HG03135 (cell line): ENCODE data around the gene GOLGA2.
"Not testable (repeated sequence)": the region's sequence is repeated elsewhere in the genome, so short reads cannot be mapped to it uniquely, and the experiment has no call there.

Experiments used
- ATAC-seq: cut with Tn5 transposase; IDR thresholded peaks from one replicate; pipeline ENCODE4 v1.9.1; 2021; ENCODE audit warnings: mild to moderate bottlenecking, moderate library complexity; ENCODE audit not compliant: unreplicated experiment

The GOLGA2 gene

GRCh38 chr9:128243215-128244018, 32.4 kb downstream of the GOLGA2 start:
- no peak for ATAC-seq

DNA sequence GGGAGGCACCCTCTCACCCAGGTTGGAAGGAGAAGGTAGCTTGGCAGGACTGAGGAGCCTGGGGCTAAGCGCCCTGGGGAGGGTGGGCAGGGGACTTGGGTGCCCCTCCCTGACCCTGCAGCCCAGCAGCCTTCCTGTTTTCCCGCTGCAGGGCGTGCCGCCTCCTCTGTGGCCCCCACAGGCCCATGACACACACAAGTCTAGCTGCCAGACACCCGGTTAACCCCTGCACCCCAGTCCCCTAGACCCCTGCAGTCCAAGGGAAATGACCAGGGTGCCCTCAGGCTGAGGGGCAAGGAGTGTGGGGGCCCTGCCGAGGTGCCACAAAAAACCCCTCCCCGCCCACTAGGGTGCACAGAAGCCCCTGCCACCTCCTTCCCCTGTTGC, 33.0 kb downstream of the GOLGA2 start:
- ATAC-seq: no peak

DNA sequence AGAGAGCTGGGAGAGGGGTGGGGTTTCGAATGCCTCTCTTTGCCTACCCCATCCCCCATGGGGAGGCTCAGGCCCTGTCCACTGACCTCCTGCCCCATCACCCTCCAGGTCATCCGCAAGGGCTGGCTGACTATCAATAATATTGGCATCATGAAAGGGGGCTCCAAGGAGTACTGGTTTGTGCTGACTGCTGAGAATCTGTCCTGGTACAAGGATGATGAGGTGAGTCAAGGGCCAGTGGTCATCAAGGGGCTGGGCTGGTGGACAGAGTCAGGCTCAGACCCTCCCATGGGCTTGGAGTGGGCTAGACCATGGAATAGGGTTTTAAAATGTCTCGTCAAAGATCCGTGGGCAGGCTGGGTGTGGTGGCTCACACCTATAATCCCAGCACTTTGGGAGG, 33.7 kb downstream of the GOLGA2 start:
- ATAC-seq: no peak

DNA sequence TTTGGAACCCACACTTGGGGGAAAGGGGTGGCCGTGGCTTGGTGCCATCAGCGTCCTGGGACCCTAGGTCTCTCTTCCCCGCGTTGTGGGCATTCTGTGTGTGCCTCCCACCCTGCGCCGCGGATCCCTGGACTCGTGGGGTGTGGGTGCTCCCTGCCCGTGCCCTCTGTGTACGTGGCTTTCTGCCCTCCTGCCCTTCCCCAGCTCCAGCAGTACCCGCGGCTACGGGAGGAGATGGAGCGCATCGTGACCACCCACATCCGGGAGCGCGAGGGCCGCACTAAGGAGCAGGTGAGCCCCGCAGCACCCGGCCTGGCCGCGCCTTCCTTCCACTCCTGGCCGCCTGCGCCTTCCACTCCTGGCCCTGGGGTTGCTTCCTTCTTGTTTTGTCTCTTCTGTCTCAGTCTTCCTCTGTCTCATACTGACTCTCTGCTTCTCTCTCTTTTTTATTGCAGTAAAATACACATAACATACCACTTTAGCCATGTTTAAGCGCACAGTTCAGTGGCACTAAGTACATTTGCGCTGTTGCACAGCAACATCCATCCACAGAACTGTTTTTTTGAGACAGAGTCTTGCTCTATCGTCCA, 41.9 kb downstream of the GOLGA2 start:
- ATAC-seq: no peak

DNA sequence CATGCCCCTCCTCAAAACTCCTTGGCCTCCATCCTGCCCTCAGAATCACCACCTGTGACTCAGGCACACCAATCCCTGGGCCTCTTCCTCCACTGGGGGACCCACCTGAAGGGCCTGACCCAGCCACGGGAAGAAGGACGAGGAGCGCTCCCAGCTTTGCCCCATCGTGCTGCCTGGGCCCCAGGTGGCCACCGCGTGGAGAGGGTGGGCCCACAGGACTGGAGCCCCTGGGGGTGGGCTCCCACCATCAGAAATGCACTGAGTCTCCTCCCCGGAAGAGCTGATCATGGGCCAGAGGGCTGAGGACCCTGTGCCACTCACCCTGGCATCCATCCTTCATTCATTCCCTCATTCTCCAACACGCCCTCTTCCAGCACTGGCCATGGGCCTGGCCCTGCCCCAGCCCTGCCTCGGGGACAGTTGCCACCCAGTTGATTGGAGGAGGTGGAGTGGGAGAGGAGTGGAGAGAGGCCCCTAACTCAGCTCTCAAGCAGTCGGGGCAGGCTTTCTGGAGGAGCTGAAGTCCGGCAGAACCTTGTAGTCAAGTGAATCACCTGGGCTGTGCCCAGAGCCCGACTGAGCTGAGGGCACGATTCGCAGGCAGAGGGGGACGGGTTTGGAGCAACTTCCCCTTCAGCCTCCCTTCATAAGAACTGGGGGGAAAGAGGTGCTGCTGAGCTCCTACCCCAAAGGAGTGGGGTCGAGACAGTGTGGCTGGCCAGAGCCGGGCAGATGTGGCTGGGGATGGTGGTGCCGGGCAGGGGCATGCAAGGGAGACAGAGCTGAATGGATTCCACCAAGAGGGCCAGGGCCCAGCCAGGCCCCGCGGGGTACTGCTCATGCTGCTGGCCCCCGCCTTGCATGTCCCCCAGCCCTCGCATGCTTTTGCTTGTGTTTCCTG, 43.0 kb downstream of the GOLGA2 start:
- ATAC-seq: no peak

DNA sequence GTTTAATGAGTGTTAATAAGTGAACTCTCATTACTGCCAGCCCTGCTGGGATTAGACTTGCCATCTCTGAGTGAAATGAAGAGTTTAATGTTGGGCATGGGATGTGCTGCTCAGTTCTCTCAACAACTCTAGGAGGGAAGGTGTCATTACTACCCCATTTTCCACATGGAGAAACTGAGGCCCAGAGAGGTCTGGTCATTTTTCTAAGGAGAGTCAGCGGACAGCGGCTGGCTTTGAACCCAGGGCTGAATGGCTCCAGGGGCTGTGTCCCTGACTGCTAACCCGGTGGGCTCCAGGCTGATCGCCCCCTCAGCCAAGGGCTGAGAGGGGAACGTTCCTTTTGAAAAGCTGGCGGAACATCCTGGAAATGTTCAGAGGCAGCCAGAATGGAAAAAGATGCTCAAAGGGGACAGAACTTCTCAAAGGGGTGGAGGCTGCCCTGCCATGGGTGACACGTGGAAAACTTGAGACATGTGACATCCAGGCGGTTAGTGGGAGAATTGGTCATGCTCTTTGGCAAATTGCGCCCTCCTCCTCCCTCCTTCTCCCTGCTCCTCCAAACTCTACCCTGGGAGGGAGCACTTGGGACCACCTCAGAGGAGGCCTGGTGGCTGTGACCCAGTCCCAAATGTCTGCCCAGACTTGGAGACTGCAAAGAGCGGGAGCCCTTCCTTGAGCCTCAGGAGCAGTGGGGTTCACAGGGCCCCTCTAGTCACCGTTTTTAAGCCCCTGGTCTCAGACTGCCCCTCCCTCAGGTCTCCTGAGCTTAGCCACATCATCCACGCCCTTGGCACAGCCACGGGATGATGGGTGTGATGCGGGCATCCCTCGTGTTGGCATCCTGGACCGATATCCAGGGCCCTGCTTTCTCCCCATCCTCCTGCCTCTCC, 43.9 kb downstream of the GOLGA2 start:
- ATAC-seq: no peak

- ATAC-seq: not testable (repeated sequence)
Measured at GRCh38 chr9:128230897-128231296, 44.9 kb downstream of the GOLGA2 start.

GRCh38 chr9:128226412-128226801, 49.4 kb downstream of the GOLGA2 start:
- no peak for ATAC-seq

DNA sequence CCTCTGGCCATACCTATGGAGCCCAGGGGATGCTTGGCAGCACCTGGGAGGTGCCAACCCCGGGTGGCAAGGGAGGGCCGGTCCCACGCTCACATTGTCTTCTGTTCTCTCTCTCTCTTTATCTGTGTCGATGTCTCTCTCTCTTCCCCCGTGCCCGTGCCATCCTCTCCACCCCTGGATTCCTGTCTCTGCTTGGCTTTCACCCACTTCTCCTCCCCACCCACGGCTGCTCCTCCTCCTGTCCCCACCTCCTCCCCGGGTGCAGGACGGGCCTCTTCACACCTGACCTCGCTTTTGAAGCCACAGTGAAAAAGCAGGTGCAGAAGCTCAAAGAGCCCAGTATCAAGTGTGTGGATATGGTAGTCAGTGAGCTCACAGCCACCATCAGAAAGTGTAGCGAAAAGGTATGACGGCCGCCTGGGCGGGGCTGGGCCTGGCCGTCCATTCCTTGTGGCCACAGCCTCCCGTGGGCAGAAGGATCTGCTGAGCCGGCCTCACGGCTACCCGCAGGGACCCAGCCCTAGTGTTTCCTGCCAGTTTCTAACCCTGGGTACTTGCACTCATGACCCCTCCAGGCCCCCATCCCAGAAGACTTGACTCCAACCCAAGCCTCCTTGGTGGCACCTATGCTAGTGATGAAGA, 49.9 kb downstream of the GOLGA2 start:
- no peak for ATAC-seq

GRCh38 chr9:128224877-128225276, 50.9 kb downstream of the GOLGA2 start:
- no peak for ATAC-seq

GRCh38 chr9:128222880-128223670, 52.7 kb downstream of the GOLGA2 start:
- ATAC-seq: no peak

DNA sequence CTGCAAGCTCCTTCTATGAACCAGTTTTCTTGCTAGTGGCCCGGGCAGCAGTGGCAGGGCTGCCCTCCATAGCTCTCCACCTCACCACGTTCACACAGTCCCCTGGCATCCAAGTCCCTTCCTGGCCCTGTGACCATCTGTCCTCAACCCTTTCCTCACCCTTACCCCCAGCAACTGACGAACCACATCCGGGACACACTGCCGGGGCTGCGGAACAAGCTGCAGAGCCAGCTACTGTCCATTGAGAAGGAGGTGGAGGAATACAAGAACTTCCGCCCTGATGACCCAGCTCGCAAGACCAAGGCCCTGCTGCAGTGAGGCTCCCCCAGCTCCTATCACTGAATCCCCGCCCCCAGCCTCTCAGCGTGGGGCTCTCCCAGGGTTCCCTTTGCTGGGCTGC, 53.8 kb downstream of the GOLGA2 start:
- no peak for ATAC-seq

DNA sequence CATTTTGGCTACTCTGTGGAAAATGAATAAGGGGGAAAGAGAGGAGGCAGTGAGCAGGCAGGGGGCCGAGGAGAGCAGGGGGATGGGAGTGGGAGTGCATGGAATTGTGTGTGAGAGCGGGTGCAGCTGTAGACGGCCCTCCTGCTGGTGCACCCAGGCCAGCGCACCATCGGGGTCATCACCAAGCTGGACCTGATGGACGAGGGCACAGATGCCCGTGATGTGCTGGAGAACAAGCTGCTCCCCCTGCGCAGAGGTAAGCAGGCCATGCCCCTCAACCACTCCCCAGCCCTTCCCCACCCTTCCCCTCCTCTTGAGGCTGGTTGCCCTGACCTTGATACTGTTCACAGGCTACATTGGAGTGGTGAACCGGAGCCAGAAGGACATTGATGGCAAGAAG, 56.0 kb downstream of the GOLGA2 start:
- no peak for ATAC-seq

GRCh38 chr9:128218518-128219389, 57.1 kb downstream of the GOLGA2 start:
- peak; percentile 85 for ATAC-seq

DNA sequence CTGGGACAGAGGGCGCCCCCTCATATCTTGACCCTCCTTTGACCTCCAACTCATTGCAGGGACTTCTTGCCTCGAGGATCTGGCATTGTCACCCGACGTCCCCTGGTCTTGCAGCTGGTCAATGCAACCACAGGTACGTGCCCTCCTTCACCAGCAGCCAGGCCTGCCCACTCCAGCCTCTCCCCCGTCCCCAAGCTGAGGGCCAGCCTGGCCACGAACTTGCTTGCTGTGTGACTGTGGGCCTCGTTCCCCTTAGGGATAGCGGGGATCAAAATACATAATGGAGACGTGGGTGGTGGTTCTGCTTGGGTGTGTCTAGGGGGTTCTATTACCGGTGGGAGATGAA, 57.7 kb downstream of the GOLGA2 start:
- no peak for ATAC-seq

- no peak for ATAC-seq
Measured at GRCh38 chr9:128216781-128217553, 58.8 kb downstream of the GOLGA2 start.

- ATAC-seq: no peak
Measured at GRCh38 chr9:128215491-128216409, 60.1 kb downstream of the GOLGA2 start.
